Muscle of leg (tissue), 11 donors: ENCODE data around the gene KIF19. TPM values are rescaled to one million over a fixed set of nuclear protein-coding genes. Genes with fewer than 3 reads are reported as not detected.

Source experiments
- DNase-seq: peaks from one replicate; pipeline ENCODE4 v3.0.0; 2013
- H3K27ac ChIP-seq: one replicate; pipeline ENCODE4 v1.5.1; 2013; ENCODE audit warnings: mild to moderate bottlenecking, low read length, control low read depth
- H3K27me3 ChIP-seq: one replicate; pipeline ENCODE4 v1.6.1; 2013; ENCODE audit warnings: low read length; ENCODE audit not compliant: control insufficient read depth, insufficient read depth
- H3K36me3 ChIP-seq: one replicate; pipeline ENCODE4 v1.6.1; 2013; ENCODE audit warnings: low read length; ENCODE audit not compliant: control insufficient read depth, insufficient read depth
- H3K4me1 ChIP-seq: one replicate; pipeline ENCODE4 v1.6.1; 2013; ENCODE audit warnings: low read length; ENCODE audit not compliant: control insufficient read depth, insufficient read depth
- H3K4me3 ChIP-seq: one replicate; pipeline ENCODE4 v1.5.1; 2013; ENCODE audit warnings: low read length, control low read depth
- H3K9me3 ChIP-seq: replicated peaks from 2 replicates; pipeline ENCODE4 v1.6.1; 2013; ENCODE audit warnings: low read depth, low read length; ENCODE audit not compliant: control insufficient read depth
- WGBS: methylation state at CpG from one replicate; pipeline ENCODE4 v1.1.5; 2013; ENCODE audit warnings: missing lambda C conversion rate; ENCODE audit not compliant: insufficient coverage; 5-methylcytosine and 5-hydroxymethylcytosine counted together
- polyA plus RNA-seq, 8 donors: library from polyadenylated mRNA; unstranded; fragments of 120-200 nt; gene quantifications; one replicate each; pipeline versions ENCODE4 v1.2.1 to v1.2.3, GENCODE V29; 2013; ENCODE audit warnings: inconsistent platforms in 1 of 8, low replicate concordance in 1 of 8; ENCODE audit not compliant: insufficient read length in 8 of 8, insufficient read depth in 1 of 8
- total RNA-seq: library from RNA; stranded (reverse); fragments of 120-200 nt; gene quantifications from one replicate; pipeline ENCODE4 v1.2.4, GENCODE V29; 2013

The KIF19 gene
- total and polyA plus RNA-seq, 9 donors = 0.74 to 2.5 (median 1.6) TPM

GRCh38 chr17:74386386-74386785 is 60.4 kb downstream of the KIF19 start:
- Histone ChIP-seq H3K9me3 (no peaks in the 10 kb centered on the region), H3K27ac (peak overlapping the region; percentile 47), H3K36me3 (no peaks in the 10 kb centered on the region), H3K4me3 (no peak overlapping the region), H3K4me1 (peaks cover 25% of the 10 kb centered on the region), H3K27me3 (no peaks in the 10 kb centered on the region)
- DNase-seq = peak; percentile 60
- 66% methylated on average over 3 of the region's 8 CpGs for WGBS

GRCh38 chr17:74387365-74388218 is 61.6 kb downstream of the KIF19 start:
- 53% methylated on average over 8 of the region's 17 CpGs for whole genome bisulfite sequencing
- Histone ChIP-seq H3K36me3 (no peaks in the 10 kb centered on the region), H3K27ac (no peak overlapping the region), H3K4me3 (no peak overlapping the region), H3K9me3 (no peaks in the 10 kb centered on the region), H3K4me1 (peaks cover 25% of the 10 kb centered on the region), H3K27me3 (no peaks in the 10 kb centered on the region)
- no peak for DNase-seq

- H3K4me1 ChIP-seq = peaks cover 37% of the 10 kb centered on the region
- H3K36me3 ChIP-seq = no peaks in the 10 kb centered on the region
- no peak for DNase-seq
- H3K9me3 ChIP-seq = no peaks in the 10 kb centered on the region
- no peaks in the 10 kb centered on the region for H3K27me3 ChIP-seq
- H3K27ac ChIP-seq = no peak overlapping the region
- 63% methylated on average over 10 of the region's 12 CpGs for WGBS
- no peak overlapping the region for H3K4me3 ChIP-seq
Observed at GRCh38 chr17:74389084-74389753, 63.2 kb downstream of the KIF19 start.

GRCh38 chr17:74389937-74390679 is 64.1 kb downstream of the KIF19 start:
- WGBS = 74% methylated on average over 2 of the region's 2 CpGs
- no peaks in the 10 kb centered on the region for H3K9me3 ChIP-seq
- H3K27me3 ChIP-seq = no peaks in the 10 kb centered on the region
- DNase-seq = no peak
- no peak overlapping the region for H3K4me3 ChIP-seq
- no peak overlapping the region for H3K27ac ChIP-seq
- peaks cover 46% of the 10 kb centered on the region for H3K4me1 ChIP-seq
- H3K36me3 ChIP-seq = no peaks in the 10 kb centered on the region

DNA sequence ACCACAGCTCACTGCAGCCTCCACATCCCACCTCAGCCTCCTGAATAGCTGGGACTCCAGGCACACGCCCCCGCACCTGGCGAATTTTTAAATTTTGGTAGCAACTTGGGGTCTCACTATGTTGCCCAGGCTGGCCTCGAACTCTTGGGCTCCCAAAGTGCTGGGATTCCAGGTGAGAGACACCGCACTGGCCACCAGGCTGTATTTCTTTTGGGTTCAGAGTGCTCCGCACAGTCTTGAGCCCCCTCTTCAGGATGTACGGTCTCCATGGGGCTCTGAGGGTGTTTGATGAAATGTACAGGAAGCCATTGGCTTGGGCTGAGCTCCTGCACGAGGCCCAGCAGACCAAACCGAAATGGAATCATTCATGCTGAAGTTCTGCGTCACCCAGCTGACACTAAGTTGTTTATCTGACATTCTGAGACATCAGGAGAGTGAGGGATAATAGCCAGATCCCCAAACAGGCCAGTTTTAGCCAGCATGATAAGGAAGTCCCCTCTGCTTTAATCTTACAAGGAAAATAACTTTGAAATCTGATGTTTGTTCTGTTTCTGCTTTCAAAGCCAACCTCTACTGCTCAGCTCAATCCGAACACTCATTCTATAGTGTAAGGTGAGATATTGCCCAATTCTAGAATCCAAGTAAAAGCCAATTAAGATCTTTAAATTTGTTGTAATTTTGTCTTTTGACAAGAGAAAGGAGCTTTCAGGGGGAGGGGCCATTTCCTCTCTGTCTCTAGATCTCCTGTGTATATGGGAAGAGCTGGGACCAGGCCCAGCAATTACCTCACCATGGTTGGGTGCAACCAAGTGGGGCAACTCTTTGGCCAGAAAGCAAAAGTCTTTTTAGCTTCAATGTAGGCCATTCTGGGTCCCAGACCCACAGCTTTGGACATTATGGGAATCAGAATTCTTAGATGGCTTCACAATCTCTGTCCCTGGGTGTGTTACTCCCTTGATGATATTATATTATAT is 64.9 kb downstream of the KIF19 start:
- Histone ChIP-seq H3K4me3 (no peak overlapping the region), H3K4me1 (peaks cover 52% of the 10 kb centered on the region), H3K36me3 (no peaks in the 10 kb centered on the region), H3K9me3 (no peaks in the 10 kb centered on the region), H3K27me3 (no peaks in the 10 kb centered on the region), H3K27ac (no peak overlapping the region)
- DNase-seq = no peak
- WGBS = 72% methylated on average over 10 of the region's 11 CpGs

DNA sequence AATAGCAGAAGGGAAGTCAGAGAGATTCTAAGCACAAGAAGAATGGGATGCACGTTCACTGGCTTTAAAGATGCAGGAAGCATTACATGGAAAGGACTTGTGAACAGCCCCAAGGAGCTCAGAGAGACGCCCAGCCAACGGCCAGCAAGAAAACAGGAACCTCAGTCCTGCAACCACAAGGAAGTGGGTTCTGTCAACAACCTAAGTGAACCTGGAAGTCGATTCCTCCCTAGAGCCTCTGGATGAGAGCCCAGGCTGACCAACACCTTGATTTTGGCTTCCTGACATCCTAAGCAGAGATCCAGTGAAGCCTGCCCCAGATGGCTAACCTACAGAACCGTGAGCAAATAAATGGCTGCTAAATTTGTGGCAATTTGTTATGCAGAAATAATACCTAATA is 65.7 kb downstream of the KIF19 start:
- DNase-seq = no peak
- H3K9me3 ChIP-seq = no peaks in the 10 kb centered on the region
- peaks cover 47% of the 10 kb centered on the region for H3K4me1 ChIP-seq
- 36% methylated on average over 3 of the region's 5 CpGs for WGBS
- no peaks in the 10 kb centered on the region for H3K27me3 ChIP-seq
- H3K36me3 ChIP-seq = no peaks in the 10 kb centered on the region
- H3K4me3 ChIP-seq = no peak overlapping the region
- no peak overlapping the region for H3K27ac ChIP-seq

DNA sequence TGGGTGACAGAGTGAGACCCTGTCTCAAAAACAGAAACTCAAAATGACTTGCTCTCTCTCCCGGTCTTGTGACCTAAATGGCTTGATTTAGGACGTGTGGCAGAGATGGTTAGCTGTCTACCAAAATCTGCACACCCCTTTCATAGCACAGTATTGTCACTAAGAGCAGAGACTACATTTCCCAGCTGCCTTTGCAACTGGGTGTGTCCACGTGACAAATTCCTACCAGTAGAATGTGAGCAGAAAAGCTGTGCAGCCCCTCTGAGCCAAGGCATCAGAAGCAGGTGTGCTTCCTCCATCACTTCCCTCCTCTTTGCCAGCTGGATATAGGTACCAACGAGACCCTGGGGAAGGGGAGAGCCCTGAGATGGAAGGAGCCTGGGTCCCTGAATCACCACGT is 66.8 kb downstream of the KIF19 start:
- Histone ChIP-seq H3K27me3 (no peaks in the 10 kb centered on the region), H3K27ac (no peak overlapping the region), H3K36me3 (no peaks in the 10 kb centered on the region), H3K4me3 (no peak overlapping the region), H3K9me3 (no peaks in the 10 kb centered on the region), H3K4me1 (peaks cover 39% of the 10 kb centered on the region)
- DNase-seq = no peak
- 90% methylated on average over 2 of the region's 5 CpGs for WGBS

- Histone ChIP-seq H3K27ac (no peak overlapping the region), H3K27me3 (no peaks in the 10 kb centered on the region), H3K4me1 (peaks cover 39% of the 10 kb centered on the region), H3K4me3 (no peak overlapping the region), H3K9me3 (no peaks in the 10 kb centered on the region), H3K36me3 (no peaks in the 10 kb centered on the region)
- DNase-seq = no peak
- WGBS = 27% methylated on average over 3 of the region's 6 CpGs
Observed at GRCh38 chr17:74393346-74393942, 67.4 kb downstream of the KIF19 start.

DNA sequence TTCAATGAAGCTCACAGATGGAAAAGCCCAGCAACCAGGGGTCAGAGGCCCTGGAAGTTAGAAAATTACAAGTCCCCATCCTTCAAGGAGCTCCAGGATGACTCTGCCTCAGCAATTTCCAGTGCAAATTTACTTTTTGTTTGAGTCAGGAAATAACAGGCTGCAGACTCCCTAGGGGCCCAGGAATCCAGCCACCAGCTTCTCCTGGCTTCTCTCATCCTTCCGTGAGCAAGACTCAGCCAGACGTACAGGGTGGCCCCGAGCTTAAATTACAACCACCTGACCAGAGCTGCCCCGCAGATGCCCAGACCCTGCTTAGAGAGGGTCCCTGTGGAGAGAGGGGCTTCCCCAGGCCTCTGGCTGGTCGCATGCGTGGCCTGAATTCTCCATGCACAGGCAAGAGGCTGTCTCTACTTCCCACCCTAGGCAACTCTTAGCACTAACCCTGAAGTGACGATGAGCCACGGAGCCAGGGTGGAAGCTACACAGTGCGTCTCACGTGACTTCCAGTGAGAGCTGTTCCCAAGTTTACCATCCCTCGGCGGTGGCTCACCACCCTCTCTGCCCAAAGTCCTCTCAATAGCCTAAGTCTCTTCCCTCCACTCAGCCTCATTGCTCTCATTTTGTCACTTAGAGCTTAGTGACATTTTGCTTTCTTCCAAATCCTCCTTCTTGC is 68.4 kb downstream of the KIF19 start:
- H3K9me3 ChIP-seq = no peaks in the 10 kb centered on the region
- 45% methylated on average over 12 of the region's 12 CpGs for WGBS
- no peaks in the 10 kb centered on the region for H3K36me3 ChIP-seq
- H3K27ac ChIP-seq = peak overlapping the region; percentile 77
- DNase-seq = peak; percentile 43
- no peaks in the 10 kb centered on the region for H3K27me3 ChIP-seq
- peaks cover 29% of the 10 kb centered on the region for H3K4me1 ChIP-seq
- no peak overlapping the region for H3K4me3 ChIP-seq
